ENCODE results near the gene RB1.
A peak's percentile ranks its signal among the peaks of the same experiment; 100 is the strongest.

The RB1 gene

DNA sequence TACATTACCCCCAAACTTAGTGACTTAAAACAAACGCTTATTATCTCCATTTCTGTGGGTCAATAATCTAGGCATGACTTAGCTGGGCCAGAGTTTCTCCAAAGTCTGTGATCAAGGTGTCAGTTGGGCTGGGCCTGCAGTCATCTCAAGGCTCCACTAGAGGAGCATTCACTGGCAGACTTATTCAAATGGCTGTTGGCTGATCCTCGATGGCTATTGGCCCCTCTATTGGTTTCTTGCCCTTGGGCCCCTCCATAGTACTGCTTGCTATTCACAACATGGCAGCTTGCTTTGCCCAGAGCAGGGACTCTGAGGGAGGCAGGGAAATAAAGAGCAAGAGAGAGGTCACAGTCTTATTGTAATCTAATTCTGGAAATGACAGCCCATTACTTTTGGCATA, 171.7 kb downstream of the RB1 start:
- no peak for DNase-seq

DNA sequence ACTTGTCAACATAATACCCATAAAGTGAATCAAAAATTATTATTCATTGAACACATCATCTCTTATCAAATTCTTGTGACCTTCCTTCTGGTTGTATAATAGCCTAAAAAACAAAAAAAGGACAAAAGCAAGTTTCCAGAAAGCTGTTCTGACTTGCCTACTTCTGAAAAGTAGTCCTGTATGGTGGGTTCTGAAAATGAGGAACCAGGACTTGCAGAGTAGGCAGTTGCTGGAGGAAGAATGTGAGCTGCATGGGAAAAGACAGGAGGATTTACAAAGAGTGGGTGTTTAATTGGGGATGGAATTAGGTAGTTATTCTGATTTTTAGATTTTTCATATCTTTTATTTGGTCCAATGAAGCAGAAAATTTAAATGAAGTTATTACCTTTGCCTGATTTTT, 172.7 kb downstream of the RB1 start:
- DNase-seq = no peak

DNA sequence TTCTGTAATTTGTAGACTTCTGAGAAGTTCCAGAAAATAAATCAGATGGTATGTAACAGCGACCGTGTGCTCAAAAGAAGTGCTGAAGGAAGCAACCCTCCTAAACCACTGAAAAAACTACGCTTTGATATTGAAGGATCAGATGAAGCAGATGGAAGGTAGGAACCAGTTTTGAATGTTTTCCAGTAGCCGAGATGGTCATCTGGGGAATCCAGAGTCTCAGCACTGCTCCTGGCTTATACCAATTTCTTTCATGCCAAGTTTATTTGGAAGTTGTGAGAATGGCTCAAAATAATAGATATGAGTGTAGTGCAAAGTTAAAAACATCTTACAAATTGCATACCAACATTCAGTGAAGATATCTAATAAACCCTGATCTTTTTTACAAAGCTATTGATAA, 173.1 kb downstream of the RB1 start:
- no peak for DNase-seq

DNA sequence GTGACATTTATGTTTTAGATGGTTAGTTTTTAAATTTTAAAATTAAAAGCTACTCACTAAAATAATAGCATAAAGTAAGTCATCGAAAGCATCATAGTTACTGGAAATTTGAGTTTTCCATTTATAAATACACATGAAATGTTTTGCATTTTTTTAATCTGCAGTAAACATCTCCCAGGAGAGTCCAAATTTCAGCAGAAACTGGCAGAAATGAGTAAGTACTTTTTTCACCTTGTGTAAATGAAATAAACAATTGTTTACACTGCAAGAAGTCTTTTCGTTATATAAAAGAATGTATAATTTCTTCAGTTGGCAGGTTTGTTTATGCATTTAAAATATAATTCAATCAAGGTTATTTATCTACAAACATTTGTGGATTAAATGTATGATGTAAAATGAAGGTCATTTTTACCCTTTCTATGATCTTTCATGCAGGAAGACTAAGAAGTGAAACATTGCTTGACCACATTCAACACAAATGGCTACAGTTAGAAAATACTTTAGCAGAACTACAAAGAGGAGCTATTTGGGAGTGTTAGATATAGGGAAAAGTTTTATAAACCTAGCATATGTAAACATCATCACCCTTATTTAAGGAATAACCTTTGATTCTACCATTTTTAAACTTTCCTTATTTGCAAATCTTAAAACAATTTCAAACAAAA, 173.8 kb downstream of the RB1 start:
- no peak for DNase-seq

DNA sequence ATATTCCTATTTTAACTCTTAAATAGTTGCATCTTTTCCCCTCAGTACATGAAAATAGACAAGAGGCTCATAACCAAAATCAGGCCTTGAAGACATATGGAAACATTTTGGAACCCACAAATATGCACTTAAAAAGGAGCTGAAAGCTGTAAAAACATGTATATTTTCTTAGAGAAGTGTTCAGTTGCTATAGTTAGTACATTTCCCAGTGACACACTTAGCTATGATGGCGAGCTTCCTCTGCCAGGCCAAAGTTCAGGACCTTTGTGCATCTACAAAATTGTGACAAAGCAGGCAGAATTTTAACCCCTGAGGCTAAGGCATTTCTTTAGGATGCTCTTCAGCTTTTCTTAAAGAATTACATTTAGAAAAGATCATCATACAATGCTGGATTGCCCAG, 174.8 kb downstream of the RB1 start:
- no peak for DNase-seq

DNA sequence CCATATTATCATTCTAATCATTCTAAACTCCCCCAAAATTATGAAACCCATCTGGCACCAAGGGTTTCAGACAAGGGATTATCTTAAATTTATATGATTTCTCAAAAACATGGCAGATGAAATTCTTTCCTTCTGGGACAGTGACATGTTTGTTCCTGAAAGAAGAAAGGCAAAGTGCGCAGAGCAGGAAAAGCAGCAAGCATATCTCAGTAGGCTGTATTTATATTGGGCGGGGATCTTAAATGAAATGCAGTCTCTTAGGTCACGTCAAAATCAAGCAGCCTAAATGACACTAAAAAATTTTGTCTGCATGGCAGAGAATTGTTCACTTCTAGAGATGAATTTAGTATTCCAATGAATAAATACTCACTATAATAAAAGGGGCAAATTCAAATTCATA, 180.0 kb downstream of the RB1 start:
- no peak for DNase-seq

DNA sequence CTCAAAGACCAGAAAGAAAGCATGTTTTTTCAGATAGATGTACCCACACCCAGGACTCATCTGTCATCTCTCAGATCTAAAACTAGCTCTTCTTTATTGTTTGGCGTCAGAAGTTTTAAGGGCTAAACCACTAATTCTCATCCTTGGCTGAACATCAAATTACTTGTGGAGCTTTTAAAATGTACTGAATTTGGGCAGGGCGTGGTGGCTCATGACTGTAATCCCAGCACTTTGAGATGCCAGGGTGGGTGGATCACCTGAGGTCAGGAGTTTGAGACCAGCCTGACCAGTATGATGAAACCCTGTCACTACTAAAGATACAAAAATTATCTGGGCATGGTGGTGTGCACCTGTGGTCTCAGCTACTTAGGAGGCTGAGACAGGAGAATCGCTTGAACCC, 181.9 kb downstream of the RB1 start:
- DNase-seq = no peak

DNA sequence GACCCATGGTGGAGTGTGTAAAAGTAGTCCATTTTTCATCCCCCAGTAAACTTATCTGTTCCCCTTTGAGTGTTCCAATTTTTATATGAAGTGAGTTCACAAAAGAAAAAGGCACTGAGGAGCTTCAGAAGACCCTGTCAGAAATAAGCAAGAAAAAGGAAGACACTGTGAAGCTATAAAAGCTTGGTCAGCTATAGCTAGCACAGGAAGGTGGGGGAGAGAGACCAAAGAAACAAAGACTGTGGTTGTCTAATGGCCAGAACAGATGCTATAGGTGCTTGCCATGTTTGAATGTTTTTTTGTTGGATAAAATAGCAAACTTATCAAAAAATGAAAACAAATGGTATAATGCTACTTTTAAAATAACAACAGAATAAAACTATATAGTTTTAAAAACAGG, 182.8 kb downstream of the RB1 start:
- no peak for DNase-seq

DNA sequence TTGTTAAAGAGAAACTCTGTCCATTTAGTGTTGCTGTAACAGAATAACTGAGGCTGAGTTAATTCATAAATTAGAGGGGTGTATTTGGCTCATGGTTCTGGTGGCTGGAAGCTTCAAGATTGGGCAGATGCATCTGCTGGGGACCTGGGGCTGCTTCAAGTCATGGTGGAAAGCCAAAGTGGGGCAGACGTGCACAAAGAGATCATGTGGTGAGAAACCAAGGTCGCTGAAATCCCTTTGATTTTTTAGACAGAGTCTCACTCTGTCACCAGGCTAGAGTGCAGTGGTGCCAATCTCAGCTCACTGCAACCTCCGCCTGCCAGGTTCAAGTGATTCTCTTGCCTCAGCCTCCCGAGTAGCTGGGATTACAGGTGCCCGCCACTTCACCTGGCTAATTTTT, 183.3 kb downstream of the RB1 start:
- no peak for DNase-seq

DNA sequence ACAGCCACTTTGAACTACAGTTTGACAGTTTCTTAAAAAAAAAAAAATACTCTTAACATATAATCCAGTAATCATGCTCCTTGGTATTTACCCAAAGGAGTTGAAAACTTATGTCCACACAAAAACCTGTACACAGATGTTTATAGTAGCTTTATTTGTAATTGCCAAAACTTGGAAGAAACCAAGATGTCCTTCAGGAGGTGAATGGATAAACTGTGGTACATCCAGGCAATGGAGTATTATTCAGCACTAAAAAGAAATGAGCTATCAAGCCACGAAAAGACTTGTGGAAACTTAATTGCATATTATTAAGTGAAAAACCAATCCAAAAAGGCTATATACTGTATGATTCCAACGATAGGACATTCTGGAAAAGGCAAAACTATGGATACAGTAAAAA, 184.4 kb downstream of the RB1 start:
- no peak for DNase-seq

DNA sequence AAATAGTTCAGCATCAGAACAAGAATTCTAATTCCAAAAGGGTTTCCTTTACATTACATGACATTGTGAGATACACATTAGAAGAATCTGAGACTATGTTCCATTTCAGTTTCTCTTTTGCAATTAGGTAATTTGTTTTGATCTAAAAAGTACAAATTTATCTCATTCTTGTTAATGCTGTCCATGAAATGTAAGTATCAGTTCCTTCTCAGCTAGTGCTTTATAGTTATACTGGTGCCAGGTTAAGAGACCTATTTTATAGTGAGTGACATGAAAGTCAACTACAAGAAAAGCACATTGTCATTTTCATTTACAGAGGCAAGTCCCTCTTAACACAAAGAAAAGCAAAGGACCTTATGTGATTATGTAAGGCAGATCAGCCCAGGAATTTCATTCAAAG, 185.4 kb downstream of the RB1 start:
- no peak for DNase-seq

DNA sequence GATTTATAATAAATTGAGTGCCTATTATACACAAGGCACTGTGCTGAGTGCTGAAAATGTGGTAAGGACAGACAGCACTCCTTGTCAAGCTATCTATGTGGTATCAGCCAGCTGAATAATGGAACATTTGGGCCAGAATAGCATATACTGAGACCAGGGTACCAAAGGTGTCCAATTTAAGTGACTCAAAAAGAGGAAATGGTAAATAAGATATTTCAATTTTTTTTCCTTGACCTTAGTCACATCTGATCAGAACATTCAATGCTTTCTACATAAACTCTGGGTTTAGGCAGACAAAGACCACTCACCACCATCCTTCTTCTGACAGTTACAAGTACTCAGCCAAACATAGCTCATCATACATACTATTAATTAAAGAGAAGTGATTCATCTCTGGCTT, 186.1 kb downstream of the RB1 start:
- no peak for DNase-seq

DNA sequence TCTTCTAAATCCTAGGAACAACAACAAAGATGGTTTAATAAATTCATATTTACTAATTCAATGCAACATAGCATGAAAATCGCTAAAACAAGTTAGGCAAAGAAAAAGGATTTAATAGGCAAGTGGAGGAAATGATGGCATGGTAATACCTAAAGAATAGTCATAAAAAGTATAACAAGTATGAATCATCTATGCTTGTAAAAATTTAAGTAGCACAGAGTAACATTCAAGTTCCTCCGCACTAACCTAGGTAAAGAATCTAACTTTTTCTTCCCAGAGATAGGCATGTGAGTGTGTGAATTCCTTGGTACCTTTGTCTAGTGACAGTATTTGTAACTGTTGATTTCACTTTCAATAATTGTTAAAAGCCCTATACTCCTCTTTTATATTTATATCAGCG, 186.7 kb downstream of the RB1 start:
- DNase-seq = no peak

DNA sequence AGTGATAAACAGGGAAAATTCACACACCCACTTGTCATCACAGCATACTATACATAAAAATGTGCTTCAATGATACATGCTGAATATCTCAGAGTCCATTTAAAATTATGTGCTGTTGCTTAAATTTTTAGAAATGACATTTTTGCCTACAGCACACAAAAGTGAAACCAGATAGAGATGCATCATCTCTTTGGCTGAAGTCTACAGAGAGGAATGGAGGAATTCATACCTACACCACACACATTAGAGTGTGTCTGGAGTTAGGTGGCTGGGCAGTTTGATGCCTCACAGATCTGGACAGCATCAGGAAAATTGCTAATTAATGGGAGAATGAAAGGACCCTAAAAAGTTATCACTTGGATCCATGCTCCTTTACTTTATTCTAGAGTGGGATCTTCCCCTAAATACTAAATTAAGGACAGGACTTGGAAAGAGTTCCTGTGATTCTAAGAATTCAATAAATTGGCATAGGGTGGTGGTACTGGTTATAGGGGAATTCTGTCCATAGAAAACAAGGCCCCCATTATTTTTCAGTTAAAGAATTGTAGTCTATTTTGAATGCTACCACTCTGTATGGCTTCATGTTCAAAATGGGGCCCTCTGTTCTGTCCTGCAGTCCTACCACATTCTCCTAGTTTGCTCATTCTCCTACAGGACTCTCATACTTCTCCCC, 188.0 kb downstream of the RB1 start:
- DNase-seq = no peak

DNA sequence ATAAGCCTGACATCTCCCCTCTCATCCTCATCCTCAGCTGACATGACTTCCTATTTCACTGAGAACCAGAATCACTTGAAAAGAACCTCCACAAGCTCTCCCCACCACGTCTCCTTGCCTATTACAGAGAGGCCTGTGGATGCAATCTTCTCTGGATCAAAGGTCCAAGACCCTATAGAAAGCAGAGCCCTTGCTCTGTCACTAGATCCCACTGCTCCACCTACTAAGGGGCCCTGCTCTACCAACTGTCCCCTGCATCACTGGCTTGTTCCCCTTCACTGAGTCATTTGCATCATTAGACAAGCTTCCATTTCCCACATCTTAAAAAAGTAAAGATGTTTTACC, 188.5 kb downstream of the RB1 start:
- DNase-seq = peak; percentile 24

DNA sequence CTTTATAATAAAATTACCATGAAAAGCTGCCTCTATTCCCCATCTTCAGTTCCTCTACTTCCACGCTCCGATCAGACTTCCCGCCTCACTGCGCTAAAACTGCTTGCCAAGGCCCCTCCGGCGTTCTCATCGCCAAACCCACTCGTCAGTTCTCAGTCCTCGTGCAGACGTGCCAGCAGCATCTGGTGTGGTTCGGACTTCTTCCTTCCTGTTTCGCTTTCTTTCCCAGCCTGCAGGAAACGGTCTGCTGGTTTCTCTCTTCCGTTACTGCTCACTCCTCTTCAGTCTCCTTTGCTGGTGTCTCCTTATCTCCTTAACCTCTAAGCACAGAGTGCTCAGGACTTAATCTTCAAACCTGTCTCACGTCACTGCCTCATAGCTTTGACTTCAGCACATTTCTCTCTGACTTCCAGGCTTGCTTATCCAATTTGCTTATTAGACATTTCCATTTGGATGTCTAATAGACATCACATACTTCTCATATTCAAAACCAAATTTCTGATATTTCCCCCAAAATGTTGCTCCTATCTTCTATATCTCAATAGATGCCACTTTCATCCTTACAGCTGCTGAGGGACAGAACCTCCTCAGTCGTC, 189.0 kb downstream of the RB1 start:
- peak; percentile 69 for DNase-seq

DNA sequence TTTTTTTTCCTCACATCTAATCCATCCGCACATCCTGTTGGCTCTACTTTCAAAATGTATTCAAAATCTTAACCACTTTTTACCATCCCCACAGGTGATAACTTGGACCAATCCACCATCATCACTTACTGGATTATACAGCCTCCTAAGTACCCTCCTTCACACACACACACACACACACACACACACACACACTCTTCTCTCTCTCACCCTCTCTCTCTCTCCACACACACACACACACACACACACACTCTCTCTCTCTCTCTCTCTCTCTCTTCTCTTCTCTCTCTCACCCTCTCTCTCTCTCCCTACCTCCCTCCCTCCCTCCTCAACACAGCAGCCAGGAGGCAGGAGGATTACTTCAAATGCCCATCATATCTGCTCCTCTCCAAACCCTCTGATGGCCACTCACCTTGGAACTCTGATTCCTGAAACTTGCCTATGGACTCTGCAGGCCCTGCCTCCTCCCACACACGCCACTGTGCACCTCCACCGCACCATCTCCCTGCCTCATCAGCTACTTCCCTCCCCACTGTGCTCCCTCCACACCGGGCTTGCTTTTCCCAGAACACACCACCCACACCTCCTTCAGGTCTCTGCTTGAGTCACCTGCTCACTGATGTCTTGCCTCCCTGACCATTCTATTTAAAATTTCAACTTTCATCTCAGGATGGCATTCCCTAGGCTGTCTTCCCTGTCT, 189.7 kb downstream of the RB1 start:
- DNase-seq = no peak

DNA sequence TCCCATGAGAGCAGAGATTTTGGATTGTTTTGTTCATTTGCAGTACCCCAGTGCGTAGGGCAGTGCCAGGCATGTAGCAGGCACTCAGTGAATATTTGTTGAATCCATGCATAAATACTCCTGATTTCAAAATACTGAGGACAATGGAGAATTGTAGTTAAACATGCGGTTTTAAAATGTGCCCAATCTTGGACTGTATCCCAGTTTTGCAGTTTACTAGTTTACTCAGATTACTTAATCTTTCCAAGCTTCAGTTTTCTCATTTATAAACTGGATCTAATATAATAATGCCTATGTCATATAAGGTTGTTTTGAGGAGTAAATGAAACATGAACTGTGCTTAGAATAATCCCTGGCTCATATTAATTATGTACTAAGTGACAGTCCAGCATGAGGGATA, 190.3 kb downstream of the RB1 start:
- DNase-seq = no peak

DNA sequence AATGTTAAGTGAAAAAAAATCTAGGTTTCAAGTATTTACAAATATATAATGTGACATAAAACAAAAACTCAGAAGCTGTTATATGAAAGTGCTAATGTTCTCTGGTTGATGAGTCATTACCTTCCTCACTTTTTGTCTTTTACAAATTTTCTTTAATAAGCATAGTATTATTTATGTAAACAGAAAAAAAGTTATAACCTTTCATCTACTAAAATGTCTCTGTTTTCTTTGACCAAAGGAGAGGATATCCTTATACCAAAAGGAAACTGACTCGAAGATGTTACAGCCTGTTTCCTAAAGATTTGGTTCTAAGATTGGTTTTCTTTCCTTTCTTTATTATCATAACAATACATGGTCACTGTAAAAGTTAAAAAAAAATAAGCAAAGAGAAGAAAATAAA, 191.3 kb downstream of the RB1 start:
- no peak for DNase-seq

DNA sequence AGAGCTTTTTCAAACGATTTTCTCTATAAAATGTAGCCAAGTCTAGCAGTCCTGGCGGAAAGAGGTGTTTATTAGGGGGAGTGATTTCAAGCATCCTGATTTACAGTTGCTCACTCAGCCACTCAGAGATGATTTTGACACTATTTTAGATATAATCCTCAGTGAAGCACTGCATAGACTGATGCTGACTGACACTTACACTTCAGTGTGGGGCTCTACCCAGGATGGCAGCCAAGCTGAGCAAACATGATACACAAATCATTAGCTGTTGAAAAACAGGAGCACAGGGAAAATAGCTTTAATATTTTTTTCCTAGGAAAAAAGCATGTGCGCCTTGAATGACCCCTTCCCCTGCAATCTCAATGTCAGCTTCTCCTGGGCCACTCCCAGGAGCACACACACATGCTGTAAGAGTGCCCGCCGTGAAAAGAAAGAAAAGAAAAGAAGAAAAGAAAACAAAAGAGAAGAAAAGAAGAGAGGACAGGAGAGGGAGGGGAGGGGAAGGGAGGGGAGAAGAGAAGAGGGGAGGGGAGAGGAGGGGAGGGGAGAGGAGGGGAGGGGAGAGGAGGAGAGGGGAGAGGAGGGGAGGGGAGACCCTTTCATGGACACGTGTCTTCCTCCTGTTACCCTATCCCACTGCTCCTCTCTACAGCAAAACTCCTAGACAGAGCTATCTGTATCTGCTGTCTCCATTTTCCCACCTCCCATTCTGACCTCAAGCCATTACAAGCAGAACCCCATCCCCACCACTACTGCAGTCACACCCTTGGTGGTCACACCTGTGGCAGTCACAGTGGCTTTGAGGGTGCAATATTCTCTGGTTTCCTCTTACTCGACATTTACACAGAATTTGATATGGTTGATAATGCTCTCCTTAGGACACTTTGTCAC, 193.0 kb downstream of the RB1 start:
- DNase-seq = no peak

DNA sequence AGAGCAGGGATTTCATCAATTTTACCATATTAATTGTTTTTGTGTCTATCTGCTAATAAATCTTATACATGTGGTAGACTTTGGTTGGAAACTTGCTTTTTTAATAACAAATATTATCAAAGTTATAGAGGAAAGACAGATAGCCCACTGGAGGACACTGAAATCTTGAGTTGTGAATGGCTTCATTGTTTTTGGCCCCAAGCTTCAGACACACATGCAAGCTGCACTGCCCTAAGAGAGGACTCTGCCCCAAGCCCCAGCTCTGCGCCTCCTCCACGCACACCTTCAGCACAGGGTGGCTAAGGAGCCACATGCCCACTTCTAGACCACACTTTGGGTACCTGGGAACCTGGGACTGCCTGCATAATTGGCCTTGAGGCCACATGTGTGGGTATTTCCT, 194.1 kb downstream of the RB1 start:
- DNase-seq = no peak

DNA sequence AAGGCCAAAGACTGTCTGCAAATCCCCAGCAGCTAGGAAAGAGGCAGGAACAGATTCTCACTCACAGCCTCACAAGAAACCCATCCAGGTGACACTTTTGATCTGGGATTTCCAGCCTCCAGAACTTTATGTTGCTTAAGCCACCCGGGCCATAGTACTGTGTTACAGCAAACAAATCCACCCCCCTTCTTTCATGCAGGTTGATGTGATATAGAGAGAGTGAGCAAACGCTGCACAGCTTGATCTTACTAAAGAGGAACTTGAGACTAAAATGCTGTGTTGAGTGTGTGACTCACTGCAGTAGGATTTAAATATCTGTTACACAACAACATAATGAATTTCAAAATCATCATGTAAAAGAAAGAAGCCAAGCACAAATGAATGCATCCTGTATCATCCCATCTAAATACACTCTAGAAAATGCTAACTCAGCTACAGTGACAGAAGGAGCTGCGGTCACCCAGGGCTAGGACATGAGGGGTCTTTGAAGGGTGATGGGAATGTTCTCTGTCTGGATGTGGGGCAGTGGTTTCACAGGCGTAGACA, 197.2 kb downstream of the RB1 start:
- no peak for DNase-seq

DNA sequence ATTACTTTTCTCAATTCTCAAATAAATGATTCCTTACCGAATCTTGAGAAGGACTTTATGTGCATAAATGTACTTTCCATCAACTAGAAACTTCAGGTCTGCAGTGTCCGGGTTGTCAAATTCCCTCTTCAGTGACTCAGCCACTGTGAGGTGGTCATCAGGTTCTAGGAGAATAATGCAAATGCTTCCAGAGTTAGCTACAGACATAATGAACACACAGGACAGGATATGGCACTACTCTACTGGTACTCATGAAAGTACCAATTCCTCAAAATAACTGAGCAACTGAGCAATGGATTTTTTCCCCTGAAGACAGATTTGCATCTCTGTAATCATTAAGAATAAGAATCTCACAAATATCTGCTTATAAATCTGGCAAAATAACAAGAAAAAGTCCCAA, 198.2 kb downstream of the RB1 start:
- DNase-seq = no peak

Data from activated naive CD4-positive, alpha-beta T cell treated with Interleukin-2 at 50 U/mL for 16 hours (primary cell).